Fibroblast of pulmonary artery (primary cell): Measurements from ENCODE around the gene HIVEP3.

Source experiments
- DNase-seq: peaks from one replicate; pipeline ENCODE4 v3.0.0-alpha.2; 2010; ENCODE audit warnings: low read depth
- H3K4me3 ChIP-seq: replicated peaks from 2 replicates; pipeline ENCODE4 v1.5.1; 2011; ENCODE audit warnings: low read depth, mild to moderate bottlenecking, control low read depth, low read length, moderate library complexity
- TF ChIP-seq, protein P1 (sequence below): IDR thresholded peaks from 2 replicates; pipeline ENCODE4 v1.5.1; 2011; ENCODE audit warnings: mild to moderate bottlenecking, control low read depth, low read length, inconsistent platforms; ENCODE audit errors: missing control alignments

The HIVEP3 gene

DNA sequence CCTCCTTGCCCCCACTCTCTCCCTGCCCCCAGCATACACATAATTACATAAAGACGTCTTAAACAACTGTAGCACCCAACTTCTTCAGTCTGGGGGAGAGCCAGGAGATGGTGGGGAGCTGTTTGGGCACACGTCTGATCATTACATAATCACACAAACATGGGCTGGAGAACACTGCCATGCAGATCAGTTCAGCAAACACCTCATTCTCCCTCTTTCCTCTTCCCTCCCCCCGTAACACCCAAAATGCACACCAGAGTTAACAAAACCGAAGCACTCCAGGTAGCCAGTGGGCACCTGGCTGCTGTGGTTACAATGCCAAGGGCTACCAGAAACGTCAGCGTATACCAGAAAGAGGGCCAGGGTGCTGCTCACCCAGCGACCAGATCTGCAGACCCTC, 1.6 kb downstream of the HIVEP3 start:
- DNase-seq: no peak
- TF ChIP-seq, protein P1, sequence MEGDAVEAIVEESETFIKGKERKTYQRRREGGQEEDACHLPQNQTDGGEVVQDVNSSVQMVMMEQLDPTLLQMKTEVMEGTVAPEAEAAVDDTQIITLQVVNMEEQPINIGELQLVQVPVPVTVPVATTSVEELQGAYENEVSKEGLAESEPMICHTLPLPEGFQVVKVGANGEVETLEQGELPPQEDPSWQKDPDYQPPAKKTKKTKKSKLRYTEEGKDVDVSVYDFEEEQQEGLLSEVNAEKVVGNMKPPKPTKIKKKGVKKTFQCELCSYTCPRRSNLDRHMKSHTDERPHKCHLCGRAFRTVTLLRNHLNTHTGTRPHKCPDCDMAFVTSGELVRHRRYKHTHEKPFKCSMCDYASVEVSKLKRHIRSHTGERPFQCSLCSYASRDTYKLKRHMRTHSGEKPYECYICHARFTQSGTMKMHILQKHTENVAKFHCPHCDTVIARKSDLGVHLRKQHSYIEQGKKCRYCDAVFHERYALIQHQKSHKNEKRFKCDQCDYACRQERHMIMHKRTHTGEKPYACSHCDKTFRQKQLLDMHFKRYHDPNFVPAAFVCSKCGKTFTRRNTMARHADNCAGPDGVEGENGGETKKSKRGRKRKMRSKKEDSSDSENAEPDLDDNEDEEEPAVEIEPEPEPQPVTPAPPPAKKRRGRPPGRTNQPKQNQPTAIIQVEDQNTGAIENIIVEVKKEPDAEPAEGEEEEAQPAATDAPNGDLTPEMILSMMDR: no peak
- peak overlapping the region; percentile 54 for H3K4me3 ChIP-seq

DNA sequence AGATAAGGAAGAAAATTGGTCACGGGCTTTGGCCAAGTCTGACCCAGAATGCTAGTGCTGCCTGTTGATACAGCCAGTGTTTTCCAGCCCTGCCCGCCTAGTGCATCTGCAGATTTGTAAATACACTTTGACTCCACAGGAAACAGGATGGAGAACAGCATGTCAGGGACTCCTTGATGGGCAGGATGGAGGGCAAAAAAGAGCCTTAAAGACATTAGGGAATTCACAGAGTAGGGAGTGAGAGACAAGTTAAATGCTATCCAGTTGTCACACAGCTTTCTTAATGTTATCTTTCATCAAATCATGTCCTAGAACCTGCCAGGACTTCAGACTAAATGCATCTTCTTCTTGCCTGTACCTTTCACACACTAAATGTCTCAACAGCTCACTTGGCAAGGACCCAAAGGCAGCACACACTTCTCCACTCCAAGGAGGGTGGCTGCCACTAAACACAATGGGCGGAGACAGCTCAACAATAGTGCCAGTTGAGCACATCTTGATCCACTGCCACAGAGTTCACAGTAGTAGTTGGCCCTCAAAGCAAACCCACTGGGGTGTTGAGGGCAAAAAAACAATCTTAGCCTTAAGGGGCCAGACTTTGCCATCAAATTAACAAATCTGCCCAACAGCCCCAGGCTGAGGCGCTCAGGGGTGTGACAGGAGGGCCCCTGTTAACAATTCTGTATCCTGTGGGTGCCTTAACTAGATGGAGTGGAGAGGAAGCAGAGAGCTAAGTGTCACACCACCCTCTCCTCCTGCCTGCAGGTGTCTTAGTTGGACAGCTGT, 2.7 kb downstream of the HIVEP3 start:
- DNase-seq: no peak
- TF ChIP-seq, protein P1: no peak
- H3K4me3 ChIP-seq: no peak overlapping the region

GRCh38 chr1:41914516-41914915, 4.2 kb downstream of the HIVEP3 start:
- TF ChIP-seq, protein P1: no peak
- no peak for DNase-seq
- H3K4me3 ChIP-seq: no peak overlapping the region

- DNase-seq: no peak
- TF ChIP-seq, protein P1: no peak
These were observed 5.7 kb downstream of the HIVEP3 start for GRCh38 chr1:41913014-41913413.

GRCh38 chr1:41908288-41908895, 10.3 kb downstream of the HIVEP3 start:
- DNase-seq: no peak
- TF ChIP-seq, protein P1: no peak
- H3K4me3 ChIP-seq: no peak overlapping the region

More at GRCh38 chr1:41913014-41913413, 5.7 kb downstream of the HIVEP3 start:
- no peak overlapping the region for H3K4me3 ChIP-seq

DNA sequence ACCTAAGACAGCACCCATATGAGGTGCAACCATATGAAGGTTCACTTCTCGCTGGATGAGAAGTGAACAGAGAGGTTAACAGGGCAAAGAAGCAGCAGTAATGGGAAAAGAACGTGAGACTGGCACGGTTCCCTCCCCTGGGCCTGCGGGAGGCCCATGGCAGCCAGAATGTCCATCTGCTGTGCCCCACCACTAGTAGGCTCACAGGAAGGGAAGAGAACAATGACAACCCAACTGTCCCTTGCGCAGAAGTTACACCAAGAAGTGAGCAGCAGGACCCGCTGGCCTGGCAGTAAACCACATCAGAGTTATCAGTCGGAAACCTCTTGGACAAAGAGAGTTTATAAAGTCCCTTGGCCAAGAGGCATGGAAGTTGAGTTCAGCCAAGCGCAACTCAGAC, 11.3 kb downstream of the HIVEP3 start:
- TF ChIP-seq, protein P1: no peak

More for the DNA sequence above, 11.3 kb downstream of the HIVEP3 start:
- no peak for DNase-seq
- H3K4me3 ChIP-seq: no peak overlapping the region
